Retinal pigment epithelial cell (primary cell): ENCODE measurements around the gene TMEM164.
"Not testable (repeated sequence)": the region's sequence is repeated elsewhere in the genome, so short reads cannot be mapped to it uniquely, and the experiment has no call there.

ENCODE experiments used
- DNase-seq: peaks from one replicate; pipeline ENCODE4 v3.0.0-alpha.2; 2010; ENCODE audit warnings: low read depth
- H3K4me3 ChIP-seq: 2 replicates; pipeline ENCODE4 v1.5.1; 2011; ENCODE audit warnings: mild to moderate bottlenecking, low read length, control low read depth, moderate library complexity
- TF ChIP-seq, protein P1 (sequence below): conservative IDR thresholded peaks from 2 replicates; pipeline ENCODE4 v1.5.1; 2011; ENCODE audit warnings: low read depth, low read length, control low read depth, inconsistent platforms

Gene TMEM164

DNA sequence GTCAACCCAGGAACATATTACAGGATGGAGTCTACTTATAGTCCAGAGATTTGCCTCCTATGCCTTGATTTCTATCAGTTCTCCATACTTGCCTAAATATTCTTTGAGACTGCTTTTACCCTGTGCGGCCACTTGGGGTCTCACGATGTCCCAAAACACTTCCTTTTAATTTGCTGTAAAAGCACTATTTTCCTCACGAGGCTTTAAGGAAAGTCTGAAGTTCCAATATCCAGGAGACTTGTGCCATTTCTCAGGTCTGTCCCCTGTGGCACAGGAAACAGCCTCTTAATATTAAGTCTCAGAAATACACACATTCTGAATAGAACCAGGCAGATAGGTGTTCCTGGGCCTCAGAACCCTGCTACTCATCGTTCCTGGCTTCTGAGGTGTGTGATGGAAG is 142.9 kb downstream of the TMEM164 start:
- H3K4me3 ChIP-seq, result no peak overlapping the region
- peak; percentile 7 for DNase-seq
- TF ChIP-seq, protein P1, sequence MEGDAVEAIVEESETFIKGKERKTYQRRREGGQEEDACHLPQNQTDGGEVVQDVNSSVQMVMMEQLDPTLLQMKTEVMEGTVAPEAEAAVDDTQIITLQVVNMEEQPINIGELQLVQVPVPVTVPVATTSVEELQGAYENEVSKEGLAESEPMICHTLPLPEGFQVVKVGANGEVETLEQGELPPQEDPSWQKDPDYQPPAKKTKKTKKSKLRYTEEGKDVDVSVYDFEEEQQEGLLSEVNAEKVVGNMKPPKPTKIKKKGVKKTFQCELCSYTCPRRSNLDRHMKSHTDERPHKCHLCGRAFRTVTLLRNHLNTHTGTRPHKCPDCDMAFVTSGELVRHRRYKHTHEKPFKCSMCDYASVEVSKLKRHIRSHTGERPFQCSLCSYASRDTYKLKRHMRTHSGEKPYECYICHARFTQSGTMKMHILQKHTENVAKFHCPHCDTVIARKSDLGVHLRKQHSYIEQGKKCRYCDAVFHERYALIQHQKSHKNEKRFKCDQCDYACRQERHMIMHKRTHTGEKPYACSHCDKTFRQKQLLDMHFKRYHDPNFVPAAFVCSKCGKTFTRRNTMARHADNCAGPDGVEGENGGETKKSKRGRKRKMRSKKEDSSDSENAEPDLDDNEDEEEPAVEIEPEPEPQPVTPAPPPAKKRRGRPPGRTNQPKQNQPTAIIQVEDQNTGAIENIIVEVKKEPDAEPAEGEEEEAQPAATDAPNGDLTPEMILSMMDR, result peak; percentile 68

DNA sequence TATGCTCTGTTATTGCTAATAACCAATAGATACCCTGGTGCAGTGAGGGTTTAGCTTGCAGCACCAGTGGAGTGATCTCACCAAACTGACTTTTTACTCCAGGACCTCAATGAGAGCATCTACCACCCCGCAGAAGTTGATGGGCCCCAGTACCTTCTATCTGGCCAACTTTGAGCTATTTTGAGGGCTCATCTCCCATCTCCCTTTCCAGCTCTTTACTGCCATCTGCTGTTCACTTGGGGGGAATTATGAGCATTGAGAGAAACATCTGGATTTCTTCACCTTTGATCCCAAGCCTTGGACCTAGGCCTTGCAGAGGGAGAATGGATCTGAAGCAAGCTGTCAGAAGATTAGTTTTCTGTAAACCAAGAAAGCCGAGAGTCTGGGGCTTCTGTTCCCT is 143.6 kb downstream of the TMEM164 start:
- DNase-seq, result no peak
- H3K4me3 ChIP-seq, result no peak overlapping the region
- TF ChIP-seq, protein P1, result peak; percentile 75

DNA sequence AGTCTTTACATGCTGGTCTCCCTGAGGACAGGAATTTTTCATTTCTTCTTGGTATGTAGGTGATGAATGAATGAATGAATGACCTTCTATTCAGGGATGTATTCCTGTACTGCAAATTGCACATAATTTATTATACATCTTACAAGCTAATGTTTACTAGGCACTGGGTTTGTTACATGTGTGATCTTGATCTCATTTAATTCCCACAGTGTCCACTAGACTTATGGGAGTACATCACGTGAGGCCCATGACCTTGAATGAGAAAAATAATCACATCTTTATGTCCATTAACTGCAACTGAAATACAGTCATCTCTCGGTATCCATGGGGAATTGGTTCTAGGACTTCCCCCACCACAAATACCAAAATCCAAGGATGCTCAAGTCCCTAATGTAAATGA is 150.3 kb downstream of the TMEM164 start:
- H3K4me3 ChIP-seq, result no peak overlapping the region
- no peak for DNase-seq
- TF ChIP-seq, protein P1, result no peak

DNA sequence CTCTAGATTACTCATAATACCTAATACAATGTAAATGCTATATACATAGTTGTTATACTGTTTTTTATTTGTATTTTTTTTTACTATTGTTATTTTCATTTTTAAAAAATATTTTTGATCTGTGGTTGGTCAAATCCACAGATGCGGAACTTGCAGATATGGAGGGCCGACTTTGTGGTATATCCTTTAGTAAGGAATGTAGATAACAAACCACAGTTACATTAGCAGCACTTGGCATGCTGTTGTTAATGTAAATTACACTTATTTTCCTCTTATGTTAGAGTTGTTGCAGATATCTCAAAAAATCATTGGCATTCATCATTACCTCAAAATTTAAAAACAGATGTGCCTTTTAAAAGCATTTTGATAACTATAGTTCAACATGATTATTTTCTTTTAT is 151.0 kb downstream of the TMEM164 start:
- no peak overlapping the region for H3K4me3 ChIP-seq
- DNase-seq, result no peak
- TF ChIP-seq, protein P1, result no peak

DNA sequence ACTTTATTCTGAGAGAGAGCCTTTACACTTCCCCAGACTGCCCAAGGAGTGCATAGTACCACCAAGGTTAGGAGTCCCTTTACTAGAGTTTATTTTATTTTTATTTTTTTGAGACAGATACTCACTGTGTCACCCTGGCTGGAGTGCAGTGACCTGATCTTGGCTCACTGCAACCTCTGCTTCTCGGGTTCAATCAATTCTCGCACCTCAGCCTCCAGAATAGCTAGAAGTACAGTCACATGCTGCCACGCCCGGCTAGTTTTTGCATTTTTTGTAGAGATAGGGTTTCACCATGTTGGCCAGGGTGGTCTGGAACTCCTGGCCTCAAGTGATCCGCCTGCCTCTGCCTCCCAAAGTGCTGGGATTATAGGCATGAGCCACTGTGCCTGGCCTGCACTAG is 151.4 kb downstream of the TMEM164 start:
- not testable (repeated sequence) for H3K4me3 ChIP-seq, DNase-seq

DNA sequence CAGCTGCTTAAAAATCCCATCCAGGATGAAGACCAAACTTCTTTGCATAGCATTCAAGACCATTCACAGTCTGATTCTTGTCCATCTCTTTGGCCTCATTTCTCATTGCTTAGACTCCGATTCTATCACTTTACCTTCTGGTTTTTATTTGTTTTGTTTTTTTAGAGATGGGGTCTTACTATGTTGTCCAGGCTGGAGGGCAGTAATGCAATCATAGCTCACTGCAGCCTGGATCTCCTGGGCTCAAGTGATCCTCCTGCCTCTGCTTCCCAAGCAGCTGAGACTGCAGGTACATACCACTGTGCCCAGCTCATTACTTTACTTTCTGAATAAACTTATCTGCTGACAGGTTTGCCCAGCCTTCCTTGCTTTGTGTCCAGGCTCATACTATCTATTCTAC is 152.8 kb downstream of the TMEM164 start:
- TF ChIP-seq, protein P1, result no peak
- DNase-seq, result no peak

DNA sequence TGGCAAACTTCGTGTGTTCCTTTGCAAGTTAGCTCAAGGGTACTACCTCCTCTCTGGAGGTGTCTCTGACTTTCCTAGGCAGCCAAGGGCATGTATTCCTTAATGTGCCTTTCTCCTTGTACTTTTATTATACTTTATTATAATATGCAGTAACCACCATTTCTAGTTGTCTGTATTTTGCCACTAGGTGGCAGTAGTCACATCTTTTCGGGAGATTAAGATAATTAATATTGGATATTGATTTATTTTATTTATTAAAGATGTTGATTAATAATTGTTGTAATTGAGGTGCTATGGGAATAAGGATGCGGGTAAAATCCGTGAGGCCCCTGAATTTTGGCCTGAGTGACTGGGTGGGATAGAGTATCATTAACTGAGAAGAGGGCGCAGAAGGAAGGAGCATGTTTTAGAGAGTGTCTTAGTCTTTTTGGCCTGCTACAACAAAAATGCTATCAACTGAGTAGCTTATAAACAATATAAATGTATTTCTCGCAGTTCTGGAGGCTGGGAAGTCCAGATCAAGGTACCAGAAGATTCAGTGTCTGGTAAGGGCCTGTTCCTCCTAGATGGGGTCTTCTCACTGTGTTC is 153.3 kb downstream of the TMEM164 start:
- TF ChIP-seq, protein P1, result peak; percentile 48
- DNase-seq, result no peak
- H3K4me3 ChIP-seq, result no peak overlapping the region

More for the DNA sequence above, 152.8 kb downstream of the TMEM164 start:
- no peak overlapping the region for H3K4me3 ChIP-seq
